NCI-H128 (cell line): ENCODE measurements around the gene GPR21.

ENCODE experiments used
- DNase-seq: peaks from one replicate; lab custom pipeline; 2025; ENCODE audit not compliant: unreplicated experiment; lab: John Stamatoyannopoulos, UW

GPR21 gene, protein sequence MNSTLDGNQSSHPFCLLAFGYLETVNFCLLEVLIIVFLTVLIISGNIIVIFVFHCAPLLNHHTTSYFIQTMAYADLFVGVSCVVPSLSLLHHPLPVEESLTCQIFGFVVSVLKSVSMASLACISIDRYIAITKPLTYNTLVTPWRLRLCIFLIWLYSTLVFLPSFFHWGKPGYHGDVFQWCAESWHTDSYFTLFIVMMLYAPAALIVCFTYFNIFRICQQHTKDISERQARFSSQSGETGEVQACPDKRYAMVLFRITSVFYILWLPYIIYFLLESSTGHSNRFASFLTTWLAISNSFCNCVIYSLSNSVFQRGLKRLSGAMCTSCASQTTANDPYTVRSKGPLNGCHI

DNA sequence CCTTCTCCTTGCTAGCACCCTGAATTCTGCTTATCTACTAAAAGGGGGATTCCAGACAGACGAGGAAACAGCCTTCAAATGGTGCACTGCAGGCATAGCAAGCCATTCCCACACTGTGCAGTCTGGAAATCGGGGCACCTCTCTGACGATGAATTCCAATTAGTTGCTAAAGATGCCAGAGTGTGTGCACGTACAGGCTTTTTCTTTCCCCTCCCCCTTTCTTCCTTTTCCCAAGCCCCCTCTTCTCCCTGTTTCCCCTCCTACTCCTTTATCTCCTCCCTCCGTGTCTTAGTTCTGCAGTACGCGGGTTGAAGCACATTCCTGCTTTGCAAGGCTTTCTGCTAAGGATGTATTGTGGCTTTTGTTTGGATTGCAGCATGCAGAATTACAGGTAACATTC lies at the start of gene GPR21:
GPR21 (plus strand) TSS at position 316 of the 400 bp plus-strand sequence. CDS start 900 bp downstream, outside the sequence.
- no peak for DNase-seq

- no peak for DNase-seq
Measured at GRCh38 chr9:122986010-122986409, 47.5 kb upstream of the GPR21 start.

GRCh38 chr9:122988141-122988540 lies 45.3 kb upstream of the GPR21 start:
- no peak for DNase-seq

- DNase-seq: no peak
Measured at GRCh38 chr9:122988920-122989621, 44.4 kb upstream of the GPR21 start.

GRCh38 chr9:122991370-122991830 lies 42.1 kb upstream of the GPR21 start:
- DNase-seq: peak; percentile 20

- DNase-seq: no peak
Measured at GRCh38 chr9:122996586-122996985, 36.9 kb upstream of the GPR21 start.

DNA sequence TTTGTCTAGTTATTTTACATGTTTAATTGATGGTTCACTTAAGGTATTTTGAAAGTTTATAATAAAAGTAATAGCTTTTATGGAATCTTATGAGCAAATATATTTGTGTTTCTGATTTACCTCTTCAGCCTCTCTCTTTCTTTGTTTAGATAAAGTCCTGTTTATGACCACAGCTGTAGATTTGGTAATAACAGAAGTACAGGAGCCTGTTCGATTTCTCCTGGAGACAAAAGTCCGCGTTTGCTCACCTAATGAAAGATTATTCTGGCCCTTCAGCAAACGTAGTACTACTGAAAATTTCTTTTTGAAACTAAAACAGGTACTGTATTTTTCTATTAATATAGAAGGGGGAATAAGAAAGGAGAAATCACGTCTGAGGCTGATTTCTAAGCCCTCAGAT lies 35.0 kb upstream of the GPR21 start:
- DNase-seq: no peak

GRCh38 chr9:123000371-123001068 lies 32.9 kb upstream of the GPR21 start:
- no peak for DNase-seq

DNA sequence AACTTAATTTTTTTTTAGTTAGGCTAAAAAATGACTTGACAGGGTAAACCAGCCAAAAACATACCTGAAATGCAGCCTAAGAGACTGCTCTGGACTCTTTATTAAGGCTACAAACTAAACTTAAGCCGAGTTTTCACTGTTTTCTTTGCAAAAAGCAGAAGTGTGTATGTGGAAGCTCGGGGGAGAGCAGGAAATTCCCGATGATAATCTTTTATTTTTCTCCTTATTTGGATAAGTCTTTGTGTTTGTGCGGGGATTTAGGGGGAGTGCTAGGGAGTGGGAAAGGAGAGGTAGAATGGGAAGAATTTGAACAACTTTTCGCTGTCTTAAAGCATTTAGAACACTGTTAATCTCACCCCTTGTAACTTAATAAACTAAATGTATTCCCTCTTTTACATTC lies 30.7 kb upstream of the GPR21 start:
- no peak for DNase-seq

GRCh38 chr9:123003466-123003865 lies 30.0 kb upstream of the GPR21 start:
- DNase-seq: no peak

GRCh38 chr9:123005964-123006363 lies 27.5 kb upstream of the GPR21 start:
- DNase-seq: no peak

GRCh38 chr9:123007269-123007668 lies 26.2 kb upstream of the GPR21 start:
- DNase-seq: no peak

GRCh38 chr9:123008909-123009308 lies 24.6 kb upstream of the GPR21 start:
- DNase-seq: no peak

- no peak for DNase-seq
Measured at GRCh38 chr9:123011380-123011779, 22.1 kb upstream of the GPR21 start.

- DNase-seq: no peak
Measured at GRCh38 chr9:123011878-123012528, 21.5 kb upstream of the GPR21 start.

- no peak for DNase-seq
Measured at GRCh38 chr9:123016631-123017030, 16.8 kb upstream of the GPR21 start.

DNA sequence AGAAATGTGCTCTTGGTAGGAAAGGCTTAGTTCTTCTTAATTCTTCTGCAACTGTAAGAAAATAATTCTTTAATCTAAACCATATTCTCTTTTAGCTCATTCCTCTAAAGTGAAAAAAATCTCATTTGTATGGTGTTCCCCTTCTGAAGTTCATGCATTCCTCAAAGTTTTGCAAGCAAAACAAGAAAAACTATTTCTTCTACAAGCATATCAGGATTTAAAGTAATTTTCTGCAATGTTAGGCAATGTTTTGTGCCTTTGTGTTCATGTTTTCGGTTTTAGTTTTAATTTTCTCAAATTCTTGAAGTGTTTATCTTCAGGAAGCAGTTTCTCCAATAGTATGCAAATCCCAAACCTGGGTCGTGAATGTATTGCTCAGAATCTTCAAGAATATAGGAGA lies 12.7 kb upstream of the GPR21 start:
- DNase-seq: no peak

DNA sequence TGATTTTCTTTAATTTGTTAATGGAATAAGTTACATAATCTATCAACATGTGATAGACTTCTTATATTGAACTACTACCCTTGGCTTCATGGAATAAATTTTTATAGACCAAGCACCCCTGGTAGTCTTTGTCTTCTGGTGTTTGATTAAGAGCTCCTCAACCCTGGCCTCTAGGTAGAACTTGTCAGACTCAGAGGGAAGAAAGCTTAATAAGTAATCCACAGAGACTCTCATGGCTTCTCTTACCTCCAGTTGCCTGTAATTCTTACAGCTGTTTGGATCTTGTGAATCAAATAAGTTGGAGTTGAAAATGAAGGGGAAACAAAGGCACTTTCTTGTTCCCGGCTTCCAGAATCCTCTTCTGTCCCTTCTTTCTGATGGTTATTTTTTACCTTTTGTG lies 7.0 kb upstream of the GPR21 start:
- no peak for DNase-seq

DNA sequence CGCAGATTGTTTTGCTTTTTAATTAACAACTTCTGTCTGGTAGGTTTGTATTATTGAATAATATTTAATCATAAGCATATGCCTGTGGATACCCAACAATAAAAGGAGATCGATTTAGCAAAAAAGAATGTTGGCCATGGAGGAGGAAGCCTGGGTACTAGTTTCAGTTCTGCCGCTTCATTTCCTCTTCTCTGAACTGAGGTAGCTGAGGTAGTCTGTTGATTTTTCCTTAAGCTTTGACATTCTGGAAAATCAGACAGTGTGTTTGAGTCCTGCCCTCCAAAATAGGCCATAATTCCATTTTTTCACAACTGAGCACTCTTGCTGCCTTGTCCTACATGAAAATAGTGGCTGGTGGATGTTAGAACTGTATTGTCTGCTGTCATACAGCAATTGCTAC lies 6.0 kb upstream of the GPR21 start:
- no peak for DNase-seq

DNA sequence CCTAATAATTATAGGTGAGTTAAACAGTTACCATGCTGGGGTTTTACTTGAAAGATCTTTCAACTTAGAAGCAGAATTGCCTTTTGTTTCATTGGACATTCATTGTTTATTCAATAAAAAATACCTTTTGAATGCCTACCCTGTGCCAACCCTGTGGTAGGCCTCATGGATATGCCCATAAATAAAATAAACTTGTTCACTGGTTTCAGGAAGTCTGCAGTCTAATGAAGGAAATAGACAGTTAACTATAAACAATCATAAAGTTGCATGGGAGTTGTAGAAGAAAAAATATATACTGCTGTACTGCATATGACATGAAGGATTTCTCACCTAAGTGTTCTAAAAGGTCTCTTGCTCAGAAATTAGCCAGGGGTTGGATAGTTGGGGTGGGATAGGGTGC lies 5.3 kb upstream of the GPR21 start:
- DNase-seq: no peak

GRCh38 chr9:123028973-123029372 lies 4.5 kb upstream of the GPR21 start:
- DNase-seq: no peak
